ENCODE data around the gene B3GNT3. TPM values are rescaled to one million over a fixed set of nuclear protein-coding genes. Genes with fewer than 3 reads are reported as not detected.

The B3GNT3 gene
- polyA plus RNA-seq, 1 donor, result 8.7 TPM

DNA sequence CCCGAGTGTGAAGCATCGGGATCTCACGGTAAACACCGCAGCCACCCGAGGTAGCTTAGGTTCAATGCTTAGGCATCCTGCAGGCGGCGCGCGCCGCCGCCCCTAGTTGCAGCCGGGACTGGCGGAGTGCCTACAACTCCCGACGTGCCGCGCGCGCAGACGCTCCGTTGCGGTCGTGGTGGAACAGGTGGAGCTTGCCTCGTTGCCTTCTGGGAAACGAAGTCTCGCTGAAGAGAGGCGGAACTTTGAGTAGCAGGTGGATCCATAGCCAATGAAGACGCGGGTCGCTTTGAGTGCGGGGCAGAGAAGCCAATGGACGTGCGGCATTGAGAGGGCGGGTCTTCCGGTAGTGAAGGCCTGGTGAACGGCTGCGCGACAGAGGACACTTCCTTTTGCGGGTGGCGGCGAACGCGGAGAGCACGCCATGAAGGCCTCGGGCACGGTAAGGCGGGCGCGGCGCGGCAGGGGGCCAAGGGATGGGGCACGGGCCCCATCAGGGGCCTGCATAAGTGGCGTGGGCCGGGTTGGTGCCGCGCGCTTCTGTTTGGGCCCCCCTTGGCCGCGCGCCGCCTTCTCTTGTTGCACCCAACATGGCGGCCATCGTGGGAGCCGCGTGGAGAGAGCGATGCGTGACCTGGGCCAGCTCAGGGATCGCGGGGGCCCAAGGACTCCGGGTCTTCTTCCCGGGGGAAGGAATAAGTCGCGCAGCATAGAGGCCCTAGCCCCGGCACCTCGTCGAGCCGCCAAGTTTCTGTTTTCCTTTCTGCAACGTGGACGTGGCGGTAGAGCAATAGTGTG, 64.8 kb downstream of the B3GNT3 start, which contains the start of gene RPL18A:
RPL18A (plus strand) TSS at position 378 of the 798 bp plus-strand sequence; CDS start at position 425, 47 bp downstream.
- DNase-seq, result peak; percentile 99

DNA sequence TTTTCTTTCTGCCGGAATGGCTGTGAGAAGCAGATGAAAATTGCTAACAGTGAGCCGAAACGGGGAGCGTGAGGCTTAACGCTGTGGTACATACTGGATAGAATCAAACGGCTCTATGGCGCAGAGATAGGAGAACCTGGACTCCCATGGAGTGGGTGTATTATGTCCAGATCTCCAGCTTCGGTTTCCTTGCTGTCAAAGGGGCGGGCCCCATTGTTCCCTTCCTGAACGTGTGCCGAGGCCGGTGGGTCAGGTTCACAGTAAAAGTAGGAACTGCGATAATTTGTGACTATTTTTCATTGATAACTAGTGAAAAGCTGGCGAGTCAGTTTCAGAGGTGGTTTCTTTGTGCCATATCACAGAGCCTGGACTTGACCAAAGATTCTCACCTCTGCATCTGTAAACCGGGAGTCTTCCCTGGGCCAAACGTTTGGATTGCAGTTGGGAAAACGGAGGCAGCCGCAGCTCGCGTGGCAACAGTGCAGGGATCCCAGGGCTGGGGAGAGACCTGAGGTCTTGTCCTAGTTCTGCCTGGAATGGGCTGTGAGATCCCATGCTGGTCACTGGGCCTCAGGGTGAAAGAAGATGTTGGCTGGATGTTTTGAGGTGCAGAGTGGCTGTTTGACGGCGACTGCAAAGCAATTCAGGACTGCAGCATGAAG, 65.5 kb downstream of the B3GNT3 start:
- no peak for DNase-seq

DNA sequence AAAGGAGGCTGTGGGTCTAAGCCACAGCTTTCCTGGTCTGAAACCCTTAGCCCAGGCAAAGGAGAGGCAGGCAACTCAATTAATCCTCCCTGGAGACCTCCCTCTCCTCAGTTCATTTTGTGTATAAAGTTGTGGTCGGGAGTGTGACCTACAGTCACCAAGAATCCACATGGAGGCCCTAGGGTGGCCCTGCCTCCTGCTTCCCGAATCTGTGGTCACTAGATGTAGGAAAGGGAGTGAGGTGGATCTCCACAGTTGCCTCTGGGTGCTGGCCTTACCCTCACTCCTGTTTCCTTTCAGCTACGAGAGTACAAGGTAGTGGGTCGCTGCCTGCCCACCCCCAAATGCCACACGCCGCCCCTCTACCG, 66.0 kb downstream of the B3GNT3 start:
- DNase-seq, result no peak

DNA sequence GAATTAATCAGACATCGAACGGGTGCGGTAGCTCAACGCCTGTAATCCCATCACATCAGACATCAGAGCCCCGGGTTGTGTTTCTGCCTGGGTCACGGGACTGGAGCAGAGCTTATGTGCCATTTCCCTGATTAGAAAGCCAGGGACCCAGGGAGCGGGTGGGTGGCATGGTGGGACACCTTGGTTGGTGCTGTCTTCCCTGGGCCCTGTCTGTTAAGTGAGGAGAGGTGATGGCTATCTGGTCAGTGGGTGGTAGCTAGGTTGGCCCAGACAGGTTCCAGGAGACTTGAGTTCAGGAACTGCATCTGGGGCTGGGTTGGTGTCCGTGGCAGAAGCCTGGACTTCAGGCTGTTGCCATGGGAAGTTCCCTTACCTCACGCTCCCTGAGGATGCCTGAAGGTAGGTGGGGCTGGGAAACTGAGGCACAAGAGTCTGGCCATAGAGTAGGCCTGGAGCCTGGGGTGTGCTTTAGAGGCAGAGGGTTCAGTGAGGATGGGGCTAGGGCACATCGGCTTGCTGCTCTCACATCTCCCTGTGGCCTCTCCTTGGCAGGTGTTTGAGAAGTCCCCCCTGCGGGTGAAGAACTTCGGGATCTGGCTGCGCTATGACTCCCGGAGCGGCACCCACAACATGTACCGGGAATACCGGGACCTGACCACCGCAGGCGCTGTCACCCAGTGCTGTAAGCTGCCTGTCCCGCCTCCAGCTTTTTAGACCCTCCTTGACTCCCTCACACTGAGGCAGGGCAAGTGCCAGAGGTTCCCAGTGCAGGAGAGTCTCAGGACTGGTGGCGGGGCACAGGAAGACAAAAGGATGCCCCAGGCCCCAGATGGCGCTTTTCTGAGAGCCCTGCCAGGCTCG, 66.8 kb downstream of the B3GNT3 start:
- DNase-seq, result no peak

DNA sequence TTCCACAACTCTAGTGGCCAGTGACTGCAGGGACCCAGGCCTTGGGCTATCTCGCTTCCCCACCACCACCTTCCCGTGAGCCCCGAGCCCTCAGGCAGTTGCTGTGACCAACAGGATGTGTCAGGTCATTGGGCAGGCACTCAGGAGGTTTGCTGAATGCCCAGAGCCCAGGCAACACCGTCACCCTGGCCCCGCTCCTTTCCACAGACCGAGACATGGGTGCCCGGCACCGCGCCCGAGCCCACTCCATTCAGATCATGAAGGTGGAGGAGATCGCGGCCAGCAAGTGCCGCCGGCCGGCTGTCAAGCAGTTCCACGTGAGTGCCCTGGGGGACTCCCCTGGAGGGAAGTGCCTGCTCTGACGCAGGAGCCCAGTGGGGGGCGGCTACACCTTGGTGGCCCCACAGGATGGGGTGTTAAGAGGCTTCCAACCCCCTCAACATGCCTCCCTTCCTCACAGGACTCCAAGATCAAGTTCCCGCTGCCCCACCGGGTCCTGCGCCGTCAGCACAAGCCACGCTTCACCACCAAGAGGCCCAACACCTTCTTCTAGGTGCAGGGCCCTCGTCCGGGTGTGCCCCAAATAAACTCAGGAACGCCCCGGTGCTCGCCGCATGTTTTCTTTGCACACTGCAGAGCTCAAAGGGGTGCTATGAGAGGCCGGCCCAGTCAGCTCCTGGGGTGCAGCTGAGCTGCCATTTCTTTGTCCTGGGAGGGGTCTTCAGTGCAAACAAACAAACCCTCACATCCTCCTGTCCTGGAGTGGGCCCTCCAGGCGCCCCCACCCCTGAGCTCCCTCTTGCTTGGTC, 68.0 kb downstream of the B3GNT3 start:
- DNase-seq, result no peak

Other genes with a start within 250 kb of the B3GNT3 start
- gene COLGALT1, start 239.5 kb upstream of the B3GNT3 start, polyA plus RNA-seq (ENCODE audit: insufficient read length), result 51.0 TPM
- 0.33 TPM for gene UNC13A, start 106.8 kb upstream of the B3GNT3 start, polyA plus RNA-seq (ENCODE audit: insufficient read length)
- gene MAP1S, start 75.7 kb upstream of the B3GNT3 start, polyA plus RNA-seq (ENCODE audit: insufficient read length), result 28.3 TPM
- 1.6 TPM for gene FCHO1, start 43.7 kb upstream of the B3GNT3 start, polyA plus RNA-seq (ENCODE audit: insufficient read length)
- gene INSL3, start 26.4 kb downstream of the B3GNT3 start, polyA plus RNA-seq (ENCODE audit: insufficient read length), result 0.18 TPM
- gene JAK3, start 52.8 kb downstream of the B3GNT3 start, polyA plus RNA-seq (ENCODE audit: insufficient read length), result 4.3 TPM
- gene RPL18A, start 64.8 kb downstream of the B3GNT3 start, polyA plus RNA-seq (ENCODE audit: insufficient read length), result 759 TPM
- gene SLC5A5, start 76.8 kb downstream of the B3GNT3 start, polyA plus RNA-seq (ENCODE audit: insufficient read length), result 0.12 TPM
- 43.6 TPM for gene CCDC124, start 137.9 kb downstream of the B3GNT3 start, polyA plus RNA-seq (ENCODE audit: insufficient read length)
- gene KCNN1, start 172.0 kb downstream of the B3GNT3 start, polyA plus RNA-seq (ENCODE audit: insufficient read length), result 5.6 TPM
- 2.3 TPM for gene ARRDC2, start 213.0 kb downstream of the B3GNT3 start, polyA plus RNA-seq (ENCODE audit: insufficient read length)